ENCODE results near the gene CAPN14.

- TF ChIP-seq TEAD4 (IDR thresholded peaks at IDR 0.05) (no peak), RAD21 (IDR thresholded peaks at IDR 0.05; ENCODE audit: low read depth) (no peak), REST (IDR thresholded peaks at IDR 0.05; ENCODE audit: low read depth) (no peak), EP300 (IDR thresholded peaks at IDR 0.05; ENCODE audit: borderline replicate concordance) (no peak), EGR1 (IDR thresholded peaks at IDR 0.05) (no peak), MAX (IDR thresholded peaks at IDR 0.05) (no peak), NFIC (IDR thresholded peaks at IDR 0.05) (no peak), USF1 (IDR thresholded peaks at IDR 0.05) (no peak), YY1 (IDR thresholded peaks at IDR 0.05; ENCODE audit: low read depth) (no peak), FOXM1 (IDR thresholded peaks at IDR 0.05; ENCODE audit: borderline replicate concordance, low read depth) (no peak), TCF12 (IDR thresholded peaks at IDR 0.05; ENCODE audit: low read depth) (no peak), CEBPB (IDR thresholded peaks at IDR 0.05) (no peak), TAF1 (IDR thresholded peaks at IDR 0.05; ENCODE audit: low read depth) (no peak), CREB1 (IDR thresholded peaks at IDR 0.05; ENCODE audit: low read depth) (no peak)
These were observed 14.5 kb downstream of the CAPN14 start for GRCh38 chr2:31202833-31203232.

Data from Ishikawa (cell line).